ENCODE results near the gene CAMKK1.

Gene CAMKK1

GRCh38 chr17:3827124-3827773 is 65.6 kb downstream of the CAMKK1 start:
- DNase-seq (ENCODE audit: low read depth, low spot score), result peak; percentile 75
- no peak overlapping the region for H3K4me3 ChIP-seq (ENCODE audit: low read length)

- no peak for DNase-seq (ENCODE audit: low read depth, low spot score)
- no peak overlapping the region for H3K4me3 ChIP-seq (ENCODE audit: low read length)
Observed at GRCh38 chr17:3826191-3826590, 66.7 kb downstream of the CAMKK1 start.

DNA sequence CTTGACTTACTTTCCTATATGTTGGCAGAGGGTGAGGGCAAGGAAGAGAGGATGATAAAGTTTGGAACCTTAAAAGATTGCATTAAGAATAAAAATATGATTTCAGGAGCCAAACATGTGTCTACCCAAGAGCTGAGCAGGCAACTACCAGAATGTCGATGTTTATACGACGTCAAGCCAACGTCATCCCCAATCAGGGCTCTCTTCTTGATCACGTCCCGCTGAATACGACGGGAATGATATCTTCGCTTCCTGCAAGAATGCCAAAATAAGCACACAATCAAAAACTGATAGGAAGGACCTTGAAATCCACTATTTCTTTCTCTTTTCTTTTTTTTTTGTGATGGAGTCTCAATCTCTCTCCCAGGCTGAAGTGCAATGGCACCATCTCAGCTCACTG is 71.8 kb downstream of the CAMKK1 start:
- H3K4me3 ChIP-seq (ENCODE audit: low read length), result no peak overlapping the region
- DNase-seq (ENCODE audit: low read depth, low spot score), result no peak

GRCh38 chr17:3818786-3819185 is 74.1 kb downstream of the CAMKK1 start:
- DNase-seq (ENCODE audit: low read depth, low spot score), result no peak
- no peak overlapping the region for H3K4me3 ChIP-seq (ENCODE audit: low read length)

DNA sequence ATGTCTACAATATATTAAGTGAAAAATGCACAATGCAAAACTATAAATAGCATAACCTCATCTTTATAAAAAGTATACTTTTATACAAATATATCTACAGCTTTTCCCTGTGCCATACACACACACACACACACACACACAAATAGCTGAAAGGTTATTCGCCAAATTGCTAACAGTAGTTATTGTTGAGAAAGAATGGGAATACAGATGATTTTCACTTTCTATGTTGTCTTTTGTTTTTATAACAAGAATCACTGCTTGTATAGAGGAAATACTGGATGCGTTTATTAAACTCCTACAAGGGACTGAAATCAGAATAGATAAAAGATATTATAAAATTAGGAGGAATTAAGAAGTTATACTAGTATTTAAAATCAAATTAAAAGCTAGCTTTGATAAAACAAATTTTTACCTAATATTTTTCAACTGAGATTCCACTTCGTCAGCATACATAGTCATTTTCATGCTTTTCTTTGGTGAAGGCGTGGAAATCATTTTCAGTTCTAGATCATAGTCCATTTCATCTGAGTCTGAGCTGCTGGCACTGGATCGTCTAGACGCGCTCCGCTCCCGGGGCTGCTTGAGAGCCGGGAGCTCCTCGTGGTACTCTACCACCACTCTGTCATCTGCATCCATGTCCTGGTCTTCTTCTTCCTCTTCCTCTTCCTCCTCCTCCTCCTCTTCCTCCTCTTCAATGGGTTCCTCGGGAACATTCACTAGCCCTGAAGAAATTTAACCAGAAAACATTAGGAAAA is 74.8 kb downstream of the CAMKK1 start:
- DNase-seq (ENCODE audit: low read depth, low spot score), result no peak
- H3K4me3 ChIP-seq (ENCODE audit: low read length), result no peak overlapping the region

DNA sequence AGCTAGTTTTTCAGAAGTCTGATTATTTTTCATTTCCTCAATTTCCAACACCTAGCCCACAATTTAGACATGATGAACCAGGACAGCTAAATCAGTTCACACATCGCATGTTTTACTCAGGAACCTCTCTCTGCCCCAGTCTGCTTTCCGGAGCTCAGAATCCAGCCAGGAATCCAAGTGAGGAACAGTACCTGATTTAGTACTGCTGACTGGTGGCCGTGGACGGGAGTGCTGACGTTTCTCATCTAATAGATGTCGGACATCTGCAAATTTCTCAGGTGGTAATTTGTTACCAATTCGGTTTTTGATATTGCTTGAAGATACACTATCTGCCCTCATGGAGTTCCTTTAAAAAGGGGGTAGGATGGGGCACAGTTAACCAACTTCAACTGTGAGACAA is 76.9 kb downstream of the CAMKK1 start:
- H3K4me3 ChIP-seq (ENCODE audit: low read length), result no peak overlapping the region
- no peak for DNase-seq (ENCODE audit: low read depth, low spot score)

DNA sequence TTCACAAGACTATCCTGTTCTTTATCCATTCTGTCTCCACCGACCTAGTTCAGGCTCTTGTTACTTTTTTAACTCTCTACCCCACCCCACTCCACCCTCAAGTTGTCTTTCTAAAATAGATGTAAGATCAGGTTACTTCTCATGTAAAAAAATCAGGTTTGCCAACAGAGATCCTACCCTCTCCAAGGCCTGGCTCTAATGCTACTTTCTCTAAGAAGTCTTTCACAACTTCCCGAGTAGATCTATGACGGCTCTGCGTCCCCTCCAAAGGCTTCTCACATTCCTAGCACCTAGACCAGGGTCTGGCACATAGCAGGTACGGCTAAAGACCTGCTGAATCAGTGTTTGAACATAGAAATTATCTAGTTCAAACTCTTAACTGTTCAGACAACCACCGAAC is 77.7 kb downstream of the CAMKK1 start:
- DNase-seq (ENCODE audit: low read depth, low spot score), result no peak
- H3K4me3 ChIP-seq (ENCODE audit: low read length), result no peak overlapping the region

GRCh38 chr17:3814361-3814760 is 78.5 kb downstream of the CAMKK1 start:
- no peak for DNase-seq (ENCODE audit: low read depth, low spot score)

DNA sequence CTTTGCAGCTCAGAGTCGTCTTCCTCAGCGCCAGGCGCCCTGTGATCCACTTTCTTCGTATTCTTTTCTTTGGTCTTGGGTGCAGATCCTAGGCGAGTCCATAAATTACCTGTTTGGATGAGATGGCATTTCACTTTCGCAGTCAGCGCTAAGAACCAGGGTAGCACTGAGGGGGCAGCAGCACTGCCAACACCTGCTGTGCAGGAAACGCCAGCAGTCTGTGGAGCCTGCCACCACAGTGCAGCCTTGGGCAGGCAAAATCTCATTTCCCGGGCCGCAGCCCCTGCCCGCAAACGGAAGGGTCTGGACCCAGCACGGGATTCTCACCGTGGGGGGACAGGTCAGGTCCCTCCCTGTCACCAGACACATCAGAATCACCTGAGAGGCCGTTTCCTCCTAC is 79.7 kb downstream of the CAMKK1 start:
- H3K4me3 ChIP-seq (ENCODE audit: low read length), result no peak overlapping the region

More at GRCh38 chr17:3814361-3814760, 78.5 kb downstream of the CAMKK1 start:
- no peak overlapping the region for H3K4me3 ChIP-seq (ENCODE audit: low read length)

DNA sequence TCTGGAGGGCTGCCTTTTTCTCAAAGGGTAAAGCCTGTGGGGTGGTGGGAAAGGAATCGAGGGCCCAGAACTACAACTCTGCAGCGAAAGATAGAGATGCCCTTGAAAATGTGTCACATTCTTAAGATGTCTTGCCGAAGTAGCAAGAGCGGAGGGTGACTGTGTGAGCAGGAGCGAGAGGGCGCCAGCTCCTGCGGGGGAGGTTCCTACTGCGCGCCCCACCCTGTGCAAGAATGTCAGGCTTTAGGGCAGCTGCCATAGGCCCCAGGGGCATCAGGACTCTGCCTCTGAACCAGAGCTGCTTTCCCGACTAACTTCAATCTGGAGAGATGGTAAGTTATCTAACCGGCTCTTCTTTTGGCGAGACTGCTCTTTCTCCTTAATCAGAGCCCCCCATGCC is 80.1 kb downstream of the CAMKK1 start:
- no peak for DNase-seq (ENCODE audit: low read depth, low spot score)
- H3K4me3 ChIP-seq (ENCODE audit: low read length), result no peak overlapping the region

More for the DNA sequence above, 79.7 kb downstream of the CAMKK1 start:
- DNase-seq (ENCODE audit: low read depth, low spot score), result no peak

GRCh38 chr17:3812284-3812683 is 80.6 kb downstream of the CAMKK1 start:
- H3K4me3 ChIP-seq (ENCODE audit: low read length), result no peak overlapping the region
- DNase-seq (ENCODE audit: low read depth, low spot score), result no peak
